Mucosa of descending colon (tissue), 3 donors: ENCODE results near the gene MRGPRF. TPM values are rescaled to one million over a fixed set of nuclear protein-coding genes. Genes with fewer than 3 reads are reported as not detected.
A peak's percentile ranks its signal among the peaks of the same experiment; 100 is the strongest.

Experiments
- ATAC-seq: fragments of 200-7000 bp; cut with Tn5 transposase; one replicate; pipeline ENCODE4 v1.9.1; 2020; ENCODE audit warnings: mild to moderate bottlenecking, moderate library complexity
- DNase-seq, 3 donors: peaks; one replicate each; pipeline ENCODE4 v3.0.0-alpha.2; 2020
- H3K36me3 ChIP-seq: fragments of 200-600 bp; one replicate; pipeline ENCODE4 v1.8.0; 2021; ENCODE audit warnings: low read depth, mild to moderate bottlenecking
- H3K4me1 ChIP-seq: fragments of 200-600 bp; one replicate; pipeline ENCODE4 v1.8.0; 2021; ENCODE audit warnings: low read depth, mild to moderate bottlenecking
- H3K4me3 ChIP-seq: fragments of 200-600 bp; one replicate; pipeline ENCODE4 v1.8.0; 2021; ENCODE audit warnings: mild to moderate bottlenecking
- H3K9me3 ChIP-seq: fragments of 200-600 bp; one replicate; pipeline ENCODE4 v1.8.0; 2021; ENCODE audit warnings: mild to moderate bottlenecking
- CTCF ChIP-seq: fragments of 200-600 bp; IDR thresholded peaks from one replicate; pipeline ENCODE4 v1.8.0; 2022; ENCODE audit warnings: antibody characterized with exemption, mild to moderate bottlenecking
- intact Hi-C, 2 donors: fragments of 100-400 bp; cut with DNase I in 1 of 2; cut with micrococcal nuclease in 1 of 2; formaldehyde crosslinking; loops; one replicate each; pipeline versions ENCODE4 v1.11.0 to v1.11.1; 2022; cut with DNase I, micrococcal nuclease
- total RNA-seq, 3 donors: library from RNA; stranded (reverse); fragmentation: NEBNext Ultra II Directional in 2 of 3; extraction: Animal tissue kit (Norgen Biotek cat#: 25700) in 2 of 3; gene quantifications; one replicate each; pipeline versions ENCODE4 v1.2.1 to v1.2.4, GENCODE V29; 2021 to 2023
- donor health status: DM: no; HTN: no; CAD: no; lungs with moderate emphysema.
- donor health status: DM: no; HTN: no; CAD: no.
- donor health status: DM: no; HTN: yes; CAD: no.

Gene MRGPRF
- total RNA-seq, 3 donors from 2014 or later = 4.7 to 117 (median 14.2) TPM

GRCh38 chr11:69048694-69049489, 35.8 kb upstream of the MRGPRF start, which contains the start of gene TPCN2:
Gene TPCN2 (plus strand): TSS chr11:69048932. CDS start chr11:69048998, 66 bp downstream.
- intact Hi-C loops = no loop called here
- DNase-seq (peak; percentile 93 to 95 (median 93)), ATAC-seq (peak; percentile 96)
- no peaks in the 10 kb centered on the region for H3K9me3 ChIP-seq
- TF ChIP-seq CTCF = no peak
- no peaks in the 10 kb centered on the region for H3K36me3 ChIP-seq
- H3K4me3 ChIP-seq = peak within 1 kb of the TSS; percentile 91
- H3K4me1 ChIP-seq = peaks cover 12% of the 10 kb centered on the region

- TF ChIP-seq CTCF = no peak
- H3K36me3 ChIP-seq = no peaks in the 10 kb centered on the region
- DNase-seq (no peak), ATAC-seq (no peak)
- no peak overlapping the region for H3K4me3 ChIP-seq
- H3K9me3 ChIP-seq = no peaks in the 10 kb centered on the region
- peaks cover 12% of the 10 kb centered on the region for H3K4me1 ChIP-seq
- intact Hi-C loops = no loop called here
Measured at GRCh38 chr11:69048031-69048693, 35.1 kb upstream of the MRGPRF start.

- intact Hi-C loops = no loop called here
- TF ChIP-seq CTCF = peak; percentile 19
- DNase-seq (peak; percentile 62 to 83 (median 80)), ATAC-seq (peak; percentile 71)
- H3K9me3 ChIP-seq = no peaks in the 10 kb centered on the region
- no peaks in the 10 kb centered on the region for H3K36me3 ChIP-seq
- no peak overlapping the region for H3K4me3 ChIP-seq
- H3K4me1 ChIP-seq = no peaks in the 10 kb centered on the region
Measured at GRCh38 chr11:69044111-69045013, 31.3 kb upstream of the MRGPRF start.

GRCh38 chr11:69041516-69041915, 28.5 kb upstream of the MRGPRF start:
- ATAC-seq (no peak), DNase-seq (no peak)
- H3K9me3 ChIP-seq = no peaks in the 10 kb centered on the region
- H3K4me1 ChIP-seq = no peaks in the 10 kb centered on the region
- TF ChIP-seq CTCF = no peak
- H3K4me3 ChIP-seq = no peak overlapping the region
- intact Hi-C loops = no loop called here
- H3K36me3 ChIP-seq = no peaks in the 10 kb centered on the region

GRCh38 chr11:69040581-69041260, 27.7 kb upstream of the MRGPRF start:
- H3K4me3 ChIP-seq = no peak overlapping the region
- ATAC-seq (no peak), DNase-seq (no peak)
- intact Hi-C loops = no loop called here
- no peaks in the 10 kb centered on the region for H3K9me3 ChIP-seq
- no peak for TF ChIP-seq CTCF
- no peaks in the 10 kb centered on the region for H3K36me3 ChIP-seq
- no peaks in the 10 kb centered on the region for H3K4me1 ChIP-seq
